T-helper 17 cell (primary cell): ENCODE measurements around the gene MYDGF. TPM values are rescaled to one million over a fixed set of nuclear protein-coding genes. Genes with fewer than 3 reads are reported as not detected.
A peak's percentile ranks its signal among the peaks of the same experiment; 100 is the strongest.

Source experiments
- ATAC-seq: fragments of 150-1000 bp; cut with Tn5 transposase; 2 replicates; pipeline ENCODE4 v1.10.0; 2021; ENCODE audit warnings: mild to moderate bottlenecking, moderate library complexity
- DNase-seq, 3 donors: peaks; one replicate each; pipeline versions ENCODE4 v3.0.0 to v3.0.0-alpha.2; 2020 to 2021
- H3K9me3 ChIP-seq: one replicate; pipeline ENCODE4 v1.7.0; 2013; ENCODE audit warnings: low read length, mild to moderate bottlenecking; ENCODE audit not compliant: control insufficient read depth, poor library complexity, severe bottlenecking
- H3K27ac Mint-ChIP-seq: one replicate; pipeline ENCODE4 v1.8.0; 2022; ENCODE audit warnings: mild to moderate bottlenecking, moderate library complexity, mixed read lengths
- H3K27me3 Mint-ChIP-seq: one replicate; pipeline ENCODE4 v1.8.0; 2022; ENCODE audit warnings: mixed read lengths
- H3K36me3 Mint-ChIP-seq: one replicate; pipeline ENCODE4 v1.8.0; 2022; ENCODE audit warnings: low read depth, mixed read lengths
- H3K4me1 Mint-ChIP-seq: one replicate; pipeline ENCODE4 v1.8.0; 2022; ENCODE audit warnings: mild to moderate bottlenecking, mixed read lengths
- H3K4me3 Mint-ChIP-seq: one replicate; pipeline ENCODE4 v1.8.0; 2022; ENCODE audit warnings: mild to moderate bottlenecking, moderate library complexity, mixed read lengths
- total RNA-seq, 4 donors: library from RNA in 2 of 4; stranded (reverse) in 2 of 4; gene quantifications; one replicate each; pipeline ENCODE4 v1.2.3 and lab custom pipeline; 2022 to 2026

MYDGF gene
- total RNA-seq, 2 donors from 2014 or later, result 33.9 to 37.9 TPM

- H3K4me3 Mint-ChIP-seq, result no peak overlapping the region
- DNase-seq (no peak), ATAC-seq (no peak)
- H3K4me1 Mint-ChIP-seq, result peaks cover 3% of the 10 kb centered on the region
- H3K9me3 ChIP-seq, result no peaks in the 10 kb centered on the region
- H3K36me3 Mint-ChIP-seq, result no peaks in the 10 kb centered on the region
- no peaks in the 10 kb centered on the region for H3K27me3 Mint-ChIP-seq
- no peak overlapping the region for H3K27ac Mint-ChIP-seq
Measured at GRCh38 chr19:4707956-4708650, 38.0 kb upstream of the MYDGF start.

DNA sequence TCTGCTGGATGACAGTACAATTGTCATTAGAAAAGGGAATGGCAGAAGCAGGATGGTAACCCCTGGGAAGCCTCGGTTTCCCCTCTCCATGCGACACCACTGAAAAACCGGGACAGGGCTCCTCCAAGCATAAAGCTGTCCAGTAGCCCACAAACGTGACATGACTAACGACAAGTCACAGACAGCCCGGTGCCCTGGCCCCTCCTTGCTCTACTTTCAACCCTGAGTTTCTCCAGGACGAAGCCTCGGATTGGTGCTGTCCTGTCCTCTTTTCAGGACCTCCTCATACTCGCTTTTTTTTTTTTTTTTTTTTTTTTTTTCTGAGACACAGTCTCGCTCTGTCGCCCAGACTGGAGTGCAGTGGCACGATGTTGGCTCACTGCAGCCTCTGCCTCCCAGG lies 37.2 kb upstream of the MYDGF start:
- no peak for DNase-seq
- no peaks in the 10 kb centered on the region for H3K9me3 ChIP-seq
- Mint-ChIP-seq H3K36me3 (peaks cover 1% of the 10 kb centered on the region), H3K4me3 (no peak overlapping the region), H3K4me1 (peaks cover 3% of the 10 kb centered on the region), H3K27me3 (no peaks in the 10 kb centered on the region), H3K27ac (no peak overlapping the region)
- ATAC-seq, result no peak

DNA sequence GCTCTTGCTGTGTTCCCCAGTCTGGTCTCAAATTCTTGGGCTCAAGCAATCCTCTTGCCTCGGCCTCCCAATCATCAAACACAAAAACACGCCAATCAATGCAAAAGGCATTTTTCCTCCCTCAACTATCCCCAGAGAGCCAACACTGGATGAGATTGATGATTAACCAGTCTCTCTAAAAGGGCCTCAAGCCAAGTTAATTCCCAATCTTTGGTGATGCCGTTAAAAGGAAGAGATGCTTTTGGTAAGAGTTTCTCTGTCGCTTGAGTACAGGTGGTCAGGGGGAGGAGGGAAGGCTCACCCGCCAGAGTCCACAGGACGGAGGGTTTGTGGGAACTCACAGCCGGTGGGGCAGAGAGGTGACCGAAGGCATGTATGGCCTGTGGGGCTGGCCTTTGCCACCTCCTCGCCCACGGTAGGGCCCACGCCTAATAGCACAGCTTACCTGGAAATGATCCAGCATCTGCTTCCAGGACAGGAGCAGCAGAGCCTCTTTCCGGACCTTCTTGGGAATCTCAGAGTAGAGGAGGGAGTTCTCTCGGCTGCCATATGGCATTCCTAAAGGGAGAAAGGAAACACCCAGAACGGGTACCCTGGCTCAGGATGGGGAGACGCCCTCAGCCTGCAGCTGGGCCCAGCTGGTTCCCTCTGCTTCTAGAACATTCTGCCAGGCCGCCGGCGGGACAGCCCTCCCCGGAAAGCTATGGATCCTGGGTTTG lies 35.4 kb upstream of the MYDGF start:
- ATAC-seq (no peak), DNase-seq (no peak)
- no peaks in the 10 kb centered on the region for H3K9me3 ChIP-seq
- H3K4me1 Mint-ChIP-seq, result peaks cover 3% of the 10 kb centered on the region
- H3K4me3 Mint-ChIP-seq, result no peak overlapping the region
- H3K27me3 Mint-ChIP-seq, result no peaks in the 10 kb centered on the region
- H3K27ac Mint-ChIP-seq, result no peak overlapping the region
- peaks cover 3% of the 10 kb centered on the region for H3K36me3 Mint-ChIP-seq

DNA sequence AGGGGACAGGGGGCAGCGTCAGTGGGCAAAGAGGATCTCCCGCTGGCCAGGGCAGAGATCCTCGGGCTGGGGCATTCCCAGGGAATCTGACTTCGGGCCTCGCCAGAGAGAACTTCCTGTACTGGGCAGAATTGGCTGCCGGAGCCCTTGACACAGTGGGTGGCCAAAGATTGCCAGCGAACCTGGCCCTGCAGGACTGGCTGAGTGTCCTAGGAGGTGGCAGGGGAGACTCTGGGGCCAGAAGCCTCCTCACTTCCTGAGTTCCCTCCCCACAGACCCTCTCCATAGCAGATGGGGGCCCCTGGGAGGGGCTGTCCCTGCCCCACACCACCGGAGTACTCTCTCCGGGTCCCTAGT lies 34.2 kb upstream of the MYDGF start:
- Mint-ChIP-seq H3K36me3 (peaks cover 3% of the 10 kb centered on the region), H3K4me1 (peaks cover 1% of the 10 kb centered on the region), H3K27ac (no peak overlapping the region), H3K4me3 (no peak overlapping the region), H3K27me3 (no peaks in the 10 kb centered on the region)
- no peak for DNase-seq
- no peaks in the 10 kb centered on the region for H3K9me3 ChIP-seq
- ATAC-seq, result no peak

GRCh38 chr19:4703671-4704316 lies 33.7 kb upstream of the MYDGF start:
- Mint-ChIP-seq H3K27me3 (no peaks in the 10 kb centered on the region), H3K27ac (no peak overlapping the region), H3K4me3 (no peak overlapping the region), H3K4me1 (no peaks in the 10 kb centered on the region), H3K36me3 (peaks cover 3% of the 10 kb centered on the region)
- DNase-seq, result no peak
- H3K9me3 ChIP-seq, result no peaks in the 10 kb centered on the region
- ATAC-seq, result no peak

GRCh38 chr19:4702764-4703163 lies 32.6 kb upstream of the MYDGF start:
- H3K36me3 Mint-ChIP-seq, result peaks cover 3% of the 10 kb centered on the region
- ATAC-seq, result no peak
- H3K27me3 Mint-ChIP-seq, result no peaks in the 10 kb centered on the region
- no peak for DNase-seq
- H3K27ac Mint-ChIP-seq, result no peak overlapping the region
- H3K4me3 Mint-ChIP-seq, result no peak overlapping the region
- peaks cover 2% of the 10 kb centered on the region for H3K4me1 Mint-ChIP-seq
- H3K9me3 ChIP-seq, result no peaks in the 10 kb centered on the region

DNA sequence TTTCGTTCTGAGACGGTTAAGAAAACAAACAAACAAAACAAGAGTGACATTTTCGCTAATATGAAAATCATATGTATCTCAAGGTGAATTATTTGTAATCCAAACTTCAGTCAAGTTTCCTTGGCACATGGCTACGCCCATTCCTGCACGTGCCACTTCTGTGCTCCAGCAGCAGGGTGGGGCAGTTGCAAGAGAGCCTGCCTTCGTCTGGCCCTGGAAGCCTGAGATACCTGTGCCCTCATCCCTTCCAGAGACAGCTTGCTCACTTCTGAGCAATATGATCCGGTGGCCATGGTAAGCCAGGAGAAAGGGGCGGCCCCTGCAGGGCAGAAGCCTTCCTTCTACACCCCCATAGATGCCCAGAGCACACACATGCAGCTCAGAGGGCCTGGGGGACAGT lies 31.4 kb upstream of the MYDGF start:
- H3K27me3 Mint-ChIP-seq, result no peaks in the 10 kb centered on the region
- ATAC-seq, result no peak
- DNase-seq, result no peak
- H3K4me3 Mint-ChIP-seq, result no peak overlapping the region
- H3K4me1 Mint-ChIP-seq, result peaks cover 2% of the 10 kb centered on the region
- peaks cover 3% of the 10 kb centered on the region for H3K36me3 Mint-ChIP-seq
- no peaks in the 10 kb centered on the region for H3K9me3 ChIP-seq
- no peak overlapping the region for H3K27ac Mint-ChIP-seq

GRCh38 chr19:4700693-4700970 lies 30.5 kb upstream of the MYDGF start:
- DNase-seq, result no peak
- Mint-ChIP-seq H3K36me3 (peaks cover 3% of the 10 kb centered on the region), H3K27me3 (no peaks in the 10 kb centered on the region), H3K27ac (no peak overlapping the region), H3K4me1 (peaks cover 2% of the 10 kb centered on the region), H3K4me3 (no peak overlapping the region)
- H3K9me3 ChIP-seq, result no peaks in the 10 kb centered on the region
- no peak for ATAC-seq

DNA sequence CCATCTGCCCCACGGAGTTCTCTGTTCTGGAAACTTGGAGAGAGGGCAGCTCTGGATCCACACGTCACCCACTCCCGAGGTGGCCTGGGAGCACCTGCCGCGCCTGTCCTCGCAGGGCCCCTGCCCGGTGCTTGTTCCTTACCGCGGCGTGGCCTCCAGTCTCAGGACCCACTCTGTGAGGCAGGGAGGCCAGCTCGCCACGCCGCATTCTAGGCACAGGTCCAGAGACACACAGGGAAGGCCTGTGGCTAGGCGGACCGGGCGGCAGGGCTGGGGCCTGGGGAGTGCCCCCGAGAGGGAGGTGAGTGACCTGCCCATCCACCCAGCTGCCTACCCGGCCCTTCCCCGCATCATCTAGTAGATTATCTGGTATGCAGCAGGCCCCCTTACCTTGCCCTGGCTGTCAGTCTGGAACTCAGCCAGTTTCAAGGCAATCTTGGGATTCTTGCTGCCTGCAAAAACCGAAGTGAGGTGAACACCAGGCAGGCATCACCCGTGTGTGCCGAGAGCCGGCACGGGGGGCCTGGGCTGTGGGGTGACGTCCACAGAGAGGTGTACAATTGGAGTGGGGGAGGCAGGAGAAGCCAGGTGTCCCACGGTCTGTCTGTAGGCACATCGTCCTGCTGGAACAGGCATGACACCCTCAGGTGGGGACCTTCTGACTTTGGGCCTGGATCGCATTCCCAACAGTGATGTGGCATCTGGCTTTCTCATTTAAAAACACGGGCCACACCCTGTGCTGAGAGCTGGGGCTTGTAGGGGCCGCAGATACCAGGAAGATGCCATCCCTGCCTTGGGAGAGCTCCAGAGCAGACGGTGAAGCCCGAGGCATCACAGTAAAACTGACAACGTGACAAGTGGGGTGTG lies 29.9 kb upstream of the MYDGF start:
- ATAC-seq (no peak), DNase-seq (no peak)
- Mint-ChIP-seq H3K27me3 (no peaks in the 10 kb centered on the region), H3K36me3 (peaks cover 3% of the 10 kb centered on the region), H3K27ac (no peak overlapping the region), H3K4me1 (peaks cover 2% of the 10 kb centered on the region), H3K4me3 (no peak overlapping the region)
- H3K9me3 ChIP-seq, result no peaks in the 10 kb centered on the region

- H3K27ac Mint-ChIP-seq, result peak overlapping the region; percentile 24
- H3K36me3 Mint-ChIP-seq, result peaks cover 2% of the 10 kb centered on the region
- no peak overlapping the region for H3K4me3 Mint-ChIP-seq
- peaks cover 2% of the 10 kb centered on the region for H3K4me1 Mint-ChIP-seq
- ATAC-seq, result no peak
- no peaks in the 10 kb centered on the region for H3K9me3 ChIP-seq
- H3K27me3 Mint-ChIP-seq, result no peaks in the 10 kb centered on the region
- DNase-seq, result no peak
Measured at GRCh38 chr19:4697304-4697703, 27.2 kb upstream of the MYDGF start.

GRCh38 chr19:4695224-4695731 lies 25.1 kb upstream of the MYDGF start:
- ATAC-seq (no peak), DNase-seq (no peak)
- no peaks in the 10 kb centered on the region for H3K9me3 ChIP-seq
- no peak overlapping the region for H3K27ac Mint-ChIP-seq
- H3K4me1 Mint-ChIP-seq, result peaks cover 2% of the 10 kb centered on the region
- peaks cover 5% of the 10 kb centered on the region for H3K36me3 Mint-ChIP-seq
- H3K4me3 Mint-ChIP-seq, result no peak overlapping the region
- no peaks in the 10 kb centered on the region for H3K27me3 Mint-ChIP-seq

DNA sequence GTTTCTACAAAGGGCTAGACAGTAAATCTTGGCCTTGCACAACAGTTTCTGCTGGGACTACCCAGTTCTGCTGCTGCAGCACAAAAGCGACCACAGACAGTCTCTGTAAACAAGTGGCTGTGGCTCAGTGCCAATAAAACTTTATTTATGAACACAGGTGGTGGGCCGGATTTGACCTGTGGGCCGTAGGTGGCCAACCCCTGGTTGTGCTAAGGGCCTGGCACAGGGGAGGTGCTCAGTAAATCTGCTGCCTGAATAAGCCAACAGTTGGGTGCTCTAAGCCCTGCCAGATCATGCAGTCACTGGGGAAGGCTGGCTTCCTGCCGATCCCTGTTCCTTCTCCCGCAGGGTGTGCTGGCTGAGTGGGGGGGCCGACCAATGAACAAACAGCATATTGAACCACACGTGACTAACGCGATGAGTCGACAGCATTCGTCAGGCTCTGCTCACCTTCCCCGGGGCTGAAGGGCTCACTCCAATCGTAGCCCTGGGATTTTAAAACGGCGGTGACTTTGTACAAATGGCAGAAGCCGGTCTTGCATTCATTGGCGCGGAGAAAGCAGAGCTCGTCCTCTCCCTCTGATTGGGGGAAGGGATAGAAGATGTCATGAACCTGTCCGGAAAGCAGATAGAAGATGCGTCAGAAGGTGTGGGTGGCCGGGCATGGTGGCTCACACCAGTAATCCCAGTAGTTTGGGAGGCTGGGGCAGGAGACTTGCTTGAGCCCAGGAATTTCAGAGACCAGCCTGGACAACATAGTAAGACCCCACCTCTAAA lies 24.3 kb upstream of the MYDGF start:
- H3K9me3 ChIP-seq, result no peaks in the 10 kb centered on the region
- DNase-seq (no peak), ATAC-seq (no peak)
- no peaks in the 10 kb centered on the region for H3K27me3 Mint-ChIP-seq
- peaks cover 5% of the 10 kb centered on the region for H3K36me3 Mint-ChIP-seq
- H3K4me1 Mint-ChIP-seq, result peaks cover 2% of the 10 kb centered on the region
- no peak overlapping the region for H3K4me3 Mint-ChIP-seq
- H3K27ac Mint-ChIP-seq, result no peak overlapping the region
